Esophagus (tissue), 2 donors: ENCODE results near the gene TRMT1. TPM values are rescaled to one million over a fixed set of nuclear protein-coding genes. Genes with fewer than 3 reads are reported as not detected.

Experiments
- H3K27ac ChIP-seq, 2 donors: one replicate each; pipeline ENCODE4 v1.5.1; 2013; ENCODE audit warnings: low read depth in 2 of 2, mild to moderate bottlenecking in 2 of 2, inconsistent platforms in 1 of 2, low read length in 1 of 2, moderate library complexity in 1 of 2
- H3K27me3 ChIP-seq, 2 donors: one replicate each; pipeline ENCODE4 v1.6.1; 2013; ENCODE audit warnings: low read length in 2 of 2, control low read depth in 1 of 2, mild to moderate bottlenecking in 1 of 2; ENCODE audit not compliant: insufficient read depth in 2 of 2, control insufficient read depth in 1 of 2
- H3K36me3 ChIP-seq, 2 donors: one replicate each; pipeline ENCODE4 v1.6.1; 2013; ENCODE audit warnings: low read length in 1 of 2; ENCODE audit not compliant: control insufficient read depth in 2 of 2, insufficient read depth in 2 of 2
- H3K4me1 ChIP-seq, 2 donors: one replicate each; pipeline ENCODE4 v1.6.1; 2013; ENCODE audit warnings: low read length in 1 of 2; ENCODE audit not compliant: control insufficient read depth in 2 of 2, insufficient read depth in 2 of 2
- H3K4me3 ChIP-seq, 2 donors: one replicate each; pipeline ENCODE4 v1.5.1; 2013; ENCODE audit warnings: low read length in 2 of 2, mild to moderate bottlenecking in 2 of 2, low read depth in 1 of 2, moderate library complexity in 1 of 2
- H3K9me3 ChIP-seq, 2 donors: one replicate each; pipeline ENCODE4 v1.6.1; 2013; ENCODE audit warnings: mild to moderate bottlenecking in 2 of 2, low read depth in 1 of 2, low read length in 1 of 2, moderate library complexity in 1 of 2; ENCODE audit not compliant: control insufficient read depth in 2 of 2, insufficient read depth in 1 of 2
- WGBS, 2 donors: extraction: QIAGEN DNeasy Blood & Tissue Kit; methylation state at CpG; one replicate each; pipeline ENCODE4 v1.1.7; 2013; 5-methylcytosine and 5-hydroxymethylcytosine counted together
- polyA plus RNA-seq, 2 donors: library from polyadenylated mRNA; stranded (reverse); fragments of 200-250 nt; gene quantifications; one replicate each; pipeline ENCODE4 v1.2.3, GENCODE V29; 2013
- donor health status: healthy with polysubstance abuse.
- donor health status: Bipolar disorder and iron deficiency.

Gene TRMT1
- polyA plus RNA-seq, 2 donors = 34.0 to 59.5 TPM

DNA sequence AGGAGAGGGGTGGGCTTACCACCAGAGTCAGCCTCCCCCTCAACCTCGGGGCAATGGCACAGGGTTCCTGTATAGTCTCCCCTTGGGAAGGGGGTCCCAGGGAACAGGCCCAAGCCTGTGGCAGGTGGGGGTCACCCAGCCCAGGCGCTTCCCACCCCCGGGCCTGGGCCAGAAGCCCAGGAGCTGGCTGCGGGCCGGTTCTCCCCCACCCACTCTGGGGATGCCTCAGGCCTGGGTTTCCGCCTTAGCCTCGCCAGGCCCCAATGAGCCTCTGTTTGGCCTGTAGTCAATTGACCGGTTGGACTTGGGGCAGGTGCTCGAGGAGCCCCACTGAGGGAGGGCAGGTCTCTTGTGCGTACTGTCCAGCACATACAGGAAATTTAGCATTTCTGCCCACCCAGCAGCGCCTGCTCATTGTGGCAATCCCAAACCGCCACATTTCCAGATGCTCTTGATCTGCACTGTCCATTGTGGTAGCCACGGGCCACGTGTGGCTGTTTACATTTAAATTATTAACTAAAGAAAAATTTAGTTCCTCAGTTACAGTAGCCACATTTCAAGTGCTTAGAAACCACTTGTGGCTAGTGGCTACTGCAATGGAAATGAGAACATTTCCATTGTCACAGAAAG, 23.8 kb downstream of the TRMT1 start:
- Histone ChIP-seq H3K27ac (peak overlapping the region in 1 of 2 donors; percentile 48), H3K9me3 (no peaks in the 10 kb centered on the region), H3K4me3 (no peak overlapping the region), H3K27me3 (no peaks in the 10 kb centered on the region), H3K4me1 (no peaks in the 10 kb centered on the region), H3K36me3 (peaks cover 0 to 18% of the 10 kb centered on the region in 2 donors)
- 50 to 58% methylated on average over 13 to 14 of the region's 14 CpGs for WGBS, 2 donors

DNA sequence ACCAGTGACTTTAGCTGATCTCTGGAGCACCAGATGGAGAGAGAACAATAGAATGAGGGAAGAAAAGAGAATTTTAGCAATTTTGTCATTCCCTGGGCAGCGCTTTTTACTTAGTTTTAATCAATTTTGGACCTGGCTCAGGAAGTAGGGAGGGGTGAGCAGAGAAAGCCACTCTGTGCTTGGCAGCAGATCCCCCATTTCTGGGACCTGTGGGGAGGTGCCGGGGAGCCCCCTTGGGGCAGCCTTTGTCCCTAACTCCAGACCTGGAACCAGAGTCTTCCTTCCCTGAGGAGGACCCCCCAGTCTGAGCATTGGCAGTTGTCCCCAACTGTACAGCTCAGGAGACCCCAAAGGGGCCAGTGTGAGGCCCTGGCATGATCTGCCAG, 24.4 kb downstream of the TRMT1 start:
- peaks cover 0 to 21% of the 10 kb centered on the region in 2 donors for H3K36me3 ChIP-seq
- H3K27me3 ChIP-seq = no peaks in the 10 kb centered on the region
- peak overlapping the region; percentile 30 to 58 for H3K27ac ChIP-seq
- 74 to 76% methylated on average over 2 of the region's 2 CpGs for WGBS, 2 donors
- H3K4me3 ChIP-seq = no peak overlapping the region
- H3K4me1 ChIP-seq = no peaks in the 10 kb centered on the region
- no peaks in the 10 kb centered on the region for H3K9me3 ChIP-seq

DNA sequence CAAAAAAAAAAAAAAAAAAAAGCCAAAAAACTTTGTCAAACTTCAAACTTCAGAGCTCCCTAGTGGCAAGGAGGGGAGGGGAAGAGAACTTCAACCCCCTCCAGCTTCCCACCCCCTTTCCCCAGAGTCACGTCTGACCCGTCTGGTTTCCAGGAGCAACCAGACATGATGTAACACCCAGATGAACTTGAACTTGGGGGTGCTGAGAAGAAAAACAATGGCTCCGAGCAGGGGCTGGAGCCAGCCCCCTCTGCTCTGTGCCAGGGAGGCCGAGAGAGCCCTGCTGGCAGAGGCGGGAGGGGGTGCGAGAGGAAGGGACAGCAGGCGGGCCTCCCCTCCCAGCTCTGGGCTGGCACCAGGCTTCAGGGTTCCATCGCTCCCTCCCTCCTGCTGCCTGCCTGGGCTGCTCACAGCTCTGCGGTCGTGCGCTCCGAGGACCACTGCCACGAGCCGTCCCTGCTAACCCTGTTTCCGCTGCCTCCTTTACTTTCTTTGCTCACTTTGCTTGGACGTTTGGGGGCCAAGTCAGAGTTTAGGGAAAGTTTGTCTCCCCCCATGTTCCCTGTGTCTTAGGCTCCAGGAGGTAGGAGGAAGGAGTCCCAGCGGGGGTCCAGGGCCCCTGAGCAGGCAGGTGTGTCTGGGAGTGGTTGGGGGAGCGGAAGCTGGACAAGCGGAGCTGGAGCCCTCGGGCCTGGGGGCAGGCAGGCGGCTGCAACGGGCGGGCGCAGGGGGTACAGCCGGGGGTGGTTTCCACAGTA, 25.0 kb downstream of the TRMT1 start:
- H3K9me3 ChIP-seq = no peaks in the 10 kb centered on the region
- no peaks in the 10 kb centered on the region for H3K27me3 ChIP-seq
- peak overlapping the region; percentile 30 to 58 for H3K27ac ChIP-seq
- WGBS, 2 donors = 55 to 64% methylated on average over 25 of the region's 25 CpGs
- no peak overlapping the region for H3K4me3 ChIP-seq
- H3K4me1 ChIP-seq = no peaks in the 10 kb centered on the region
- H3K36me3 ChIP-seq = peaks cover 0 to 26% of the 10 kb centered on the region in 2 donors

DNA sequence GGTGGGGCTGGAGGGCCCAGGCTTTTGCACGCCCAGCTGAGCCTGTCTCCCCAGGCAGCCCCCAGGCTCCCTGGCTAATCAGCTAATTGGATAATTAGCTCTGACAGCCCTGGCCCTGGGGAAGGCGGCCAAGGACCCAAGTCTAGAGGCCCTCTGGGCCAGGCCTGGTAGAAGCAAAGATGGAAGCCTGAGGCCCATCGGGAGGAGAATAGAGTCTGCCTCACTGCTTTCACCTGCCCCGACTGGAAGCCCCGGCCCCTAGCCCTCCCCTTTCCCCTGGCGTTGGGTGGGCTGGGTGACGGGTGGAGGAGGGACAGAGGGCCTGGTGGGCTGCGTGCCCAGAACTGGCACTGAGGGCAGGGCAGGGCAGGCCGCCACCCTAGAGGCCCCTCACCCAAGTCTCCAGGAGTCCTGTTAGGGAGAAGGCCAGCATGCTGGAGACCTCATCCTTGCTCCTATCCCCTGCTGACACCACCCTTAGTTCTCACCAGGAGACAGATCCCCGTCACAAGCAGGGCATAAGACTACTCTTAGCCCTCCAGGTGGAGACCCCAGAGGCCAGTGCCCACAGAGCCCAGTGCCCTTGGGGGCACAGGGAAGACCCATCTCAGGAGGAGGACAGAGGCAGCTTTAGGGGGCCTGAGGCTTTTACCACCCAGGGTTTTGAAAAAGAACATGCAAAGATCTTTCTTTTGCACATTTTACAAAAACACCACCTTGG, 25.9 kb downstream of the TRMT1 start:
- Histone ChIP-seq H3K36me3 (peaks cover 0 to 29% of the 10 kb centered on the region in 2 donors), H3K4me3 (no peak overlapping the region), H3K27me3 (no peaks in the 10 kb centered on the region), H3K4me1 (no peaks in the 10 kb centered on the region), H3K9me3 (no peaks in the 10 kb centered on the region), H3K27ac (peak overlapping the region; percentile 24 to 26)
- WGBS, 2 donors = 67 to 75% methylated on average over 8 to 10 of the region's 10 CpGs

DNA sequence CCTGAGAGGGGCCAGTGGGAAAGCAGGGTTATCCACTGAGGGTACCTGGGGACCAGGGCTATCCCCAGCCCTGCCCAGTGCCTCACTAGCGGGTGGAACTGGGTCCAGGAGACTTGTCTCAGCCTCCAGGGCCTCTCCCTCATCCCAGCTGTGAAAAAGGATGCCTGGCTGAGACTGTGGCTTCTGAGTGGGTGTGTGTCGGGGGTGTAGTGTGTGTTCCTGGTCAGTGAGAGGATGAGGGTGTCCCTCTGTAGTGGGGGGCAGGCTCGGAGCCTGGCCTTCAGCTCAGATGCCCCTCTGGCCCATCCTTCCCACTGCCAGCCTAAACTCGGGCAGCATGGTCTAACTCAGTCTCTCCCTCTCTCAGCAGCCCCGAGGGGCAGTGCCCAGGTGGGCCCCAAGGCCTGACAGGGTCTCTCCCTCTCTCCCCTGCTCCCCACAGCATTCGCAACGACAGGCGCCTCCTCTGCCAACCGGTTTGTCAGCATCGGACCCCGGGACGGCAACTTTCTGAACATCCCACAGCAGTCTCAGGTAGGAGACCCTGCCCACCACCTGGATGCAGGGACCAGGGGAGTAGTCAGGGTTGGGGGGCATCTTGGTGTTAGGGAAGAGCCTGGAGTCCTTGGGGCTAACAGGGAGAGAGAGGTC, 26.6 kb downstream of the TRMT1 start:
- Histone ChIP-seq H3K4me1 (no peaks in the 10 kb centered on the region), H3K27me3 (no peaks in the 10 kb centered on the region), H3K9me3 (no peaks in the 10 kb centered on the region), H3K36me3 (peaks cover 0 to 33% of the 10 kb centered on the region in 2 donors), H3K4me3 (no peak overlapping the region), H3K27ac (peak overlapping the region in 1 of 2 donors; percentile 20)
- WGBS, 2 donors = 68 to 81% methylated on average over 12 of the region's 12 CpGs

DNA sequence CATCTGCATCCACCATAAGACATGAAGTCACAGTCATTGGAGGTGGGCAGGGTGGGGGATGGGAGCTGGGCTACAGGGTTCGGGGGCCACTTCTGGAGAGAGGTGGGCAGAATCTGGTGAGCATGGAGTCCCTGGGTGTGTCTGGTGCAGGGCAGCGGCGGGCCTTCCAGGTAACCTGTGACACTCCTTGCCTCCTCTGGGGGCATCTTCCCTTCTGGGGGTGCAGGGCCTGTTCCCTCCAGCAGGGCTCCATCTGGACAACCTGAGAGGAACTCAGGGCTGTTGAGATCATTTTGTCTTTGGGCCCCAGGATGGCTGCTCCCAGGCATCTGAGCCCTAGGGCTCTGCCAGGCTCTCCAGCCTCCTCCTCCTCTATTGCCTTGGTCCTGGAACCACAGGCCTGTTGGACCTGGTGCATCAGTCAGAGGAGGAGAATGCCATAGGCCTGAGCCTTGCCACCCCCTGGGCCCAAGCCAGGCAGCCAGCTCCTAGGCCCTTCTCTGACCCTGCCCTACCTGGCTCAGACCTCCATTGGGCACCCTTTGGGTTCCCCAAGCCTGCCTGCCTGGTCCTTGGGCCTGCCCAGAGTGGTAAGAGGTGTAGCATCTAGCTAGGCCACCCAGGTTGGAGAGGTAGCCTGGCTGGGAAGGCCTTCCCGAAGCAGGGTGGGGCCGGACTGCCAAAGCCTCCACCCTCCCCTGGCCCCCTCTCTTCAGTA, 27.2 kb downstream of the TRMT1 start:
- Histone ChIP-seq H3K36me3 (peaks cover 0 to 33% of the 10 kb centered on the region in 2 donors), H3K9me3 (no peaks in the 10 kb centered on the region), H3K4me1 (no peaks in the 10 kb centered on the region), H3K27ac (peak overlapping the region in 1 of 2 donors; percentile 20), H3K4me3 (no peak overlapping the region), H3K27me3 (no peaks in the 10 kb centered on the region)
- 75 to 81% methylated on average over 5 of the region's 5 CpGs for WGBS, 2 donors

DNA sequence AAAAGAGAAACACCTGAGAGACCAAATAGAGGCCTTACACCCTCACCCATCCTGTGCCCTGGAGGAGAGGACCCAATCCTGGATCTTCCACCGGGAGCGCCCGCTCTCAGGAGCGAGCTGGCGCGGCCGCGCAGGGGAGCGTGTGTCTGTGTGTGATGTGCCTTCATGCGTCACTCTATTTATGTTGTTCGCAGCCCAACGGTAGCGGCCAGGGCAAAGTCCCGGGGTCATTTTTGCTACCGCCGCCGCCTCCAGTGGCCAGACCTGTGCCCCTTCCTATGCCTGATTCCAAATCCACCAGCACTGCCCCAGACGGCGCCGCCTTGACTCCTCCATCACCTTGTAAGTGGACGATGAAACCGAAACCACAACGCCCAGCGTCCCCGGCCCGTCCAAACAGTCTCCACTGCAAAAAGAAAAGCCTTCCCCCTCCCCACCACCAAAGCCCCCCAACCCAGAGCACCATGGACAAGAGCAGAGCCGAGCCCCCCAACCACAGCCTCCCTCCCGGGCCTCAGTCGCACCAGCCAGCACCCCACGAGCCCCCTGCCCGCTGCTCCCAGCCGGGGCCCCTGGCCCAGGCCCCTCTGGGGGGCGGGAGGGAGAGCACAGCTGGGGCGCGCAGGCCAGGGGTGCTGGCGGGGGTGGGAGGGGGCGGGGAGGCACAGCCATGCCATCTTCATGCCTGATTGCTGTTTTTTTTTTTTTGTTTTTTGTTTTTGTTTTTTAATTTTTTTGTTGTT, 28.6 kb downstream of the TRMT1 start:
- 86 to 92% methylated on average over 37 of the region's 37 CpGs for WGBS, 2 donors
- Histone ChIP-seq H3K27ac (no peak overlapping the region), H3K36me3 (peaks cover 0 to 36% of the 10 kb centered on the region in 2 donors), H3K9me3 (no peaks in the 10 kb centered on the region), H3K4me3 (no peak overlapping the region), H3K4me1 (no peaks in the 10 kb centered on the region), H3K27me3 (no peaks in the 10 kb centered on the region)

DNA sequence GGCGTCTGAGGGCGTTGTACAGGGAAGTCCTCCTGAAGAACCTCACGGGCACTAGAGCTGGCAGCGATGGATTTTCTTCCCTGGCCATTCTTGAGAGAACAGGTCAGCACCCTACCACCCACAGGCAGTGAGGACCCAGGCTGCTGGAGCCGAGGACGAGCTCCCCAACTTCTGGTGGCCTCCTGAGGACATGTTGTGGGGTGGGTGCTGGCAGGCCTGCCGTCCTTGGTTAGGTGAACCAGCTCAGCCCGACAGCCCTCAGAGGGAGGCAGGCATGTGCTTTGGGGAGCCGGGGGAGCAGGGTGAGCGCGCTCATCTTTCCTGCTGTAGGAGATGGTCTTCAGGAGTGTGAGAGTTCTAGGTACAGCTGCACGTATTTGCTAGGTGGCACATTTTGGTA, 29.2 kb downstream of the TRMT1 start:
- no peaks in the 10 kb centered on the region for H3K4me1 ChIP-seq
- H3K27ac ChIP-seq = no peak overlapping the region
- no peak overlapping the region for H3K4me3 ChIP-seq
- H3K27me3 ChIP-seq = no peaks in the 10 kb centered on the region
- 80 to 88% methylated on average over 12 of the region's 12 CpGs for WGBS, 2 donors
- peaks cover 0 to 36% of the 10 kb centered on the region in 2 donors for H3K36me3 ChIP-seq
- no peaks in the 10 kb centered on the region for H3K9me3 ChIP-seq
